Measurements from ENCODE around the gene ANG.
"Not testable (repeated sequence)": the region's sequence is repeated elsewhere in the genome, so short reads cannot be mapped to it uniquely, and the experiment has no call there.

The ANG gene

DNA sequence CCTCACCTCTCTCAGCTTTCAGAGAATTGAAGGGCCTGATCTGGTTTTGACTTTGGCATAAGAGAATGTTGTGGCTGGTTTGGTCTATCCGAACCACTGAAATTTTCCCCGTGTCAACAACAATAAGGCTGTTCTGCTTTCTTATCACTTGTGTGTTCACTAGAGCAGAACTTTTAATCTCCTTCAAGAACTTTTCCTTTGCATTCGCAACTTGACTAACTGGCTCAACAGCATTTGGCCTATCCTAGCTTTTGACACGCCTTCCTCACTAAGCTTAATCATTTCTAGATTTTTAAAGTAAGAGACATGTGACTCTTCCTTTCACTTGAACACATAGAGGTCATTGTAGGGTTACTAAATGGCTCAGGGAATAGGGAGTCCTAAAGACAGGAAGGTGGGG, 31.2 kb downstream of the ANG start:
- no peak overlapping the region for H3K4me3 ChIP-seq (IDR thresholded peaks at IDR 0.05; ENCODE audit: insufficient read depth, low read depth, low read length)
- H3K9ac ChIP-seq = no peak overlapping the region
- TF ChIP-seq, protein P1, sequence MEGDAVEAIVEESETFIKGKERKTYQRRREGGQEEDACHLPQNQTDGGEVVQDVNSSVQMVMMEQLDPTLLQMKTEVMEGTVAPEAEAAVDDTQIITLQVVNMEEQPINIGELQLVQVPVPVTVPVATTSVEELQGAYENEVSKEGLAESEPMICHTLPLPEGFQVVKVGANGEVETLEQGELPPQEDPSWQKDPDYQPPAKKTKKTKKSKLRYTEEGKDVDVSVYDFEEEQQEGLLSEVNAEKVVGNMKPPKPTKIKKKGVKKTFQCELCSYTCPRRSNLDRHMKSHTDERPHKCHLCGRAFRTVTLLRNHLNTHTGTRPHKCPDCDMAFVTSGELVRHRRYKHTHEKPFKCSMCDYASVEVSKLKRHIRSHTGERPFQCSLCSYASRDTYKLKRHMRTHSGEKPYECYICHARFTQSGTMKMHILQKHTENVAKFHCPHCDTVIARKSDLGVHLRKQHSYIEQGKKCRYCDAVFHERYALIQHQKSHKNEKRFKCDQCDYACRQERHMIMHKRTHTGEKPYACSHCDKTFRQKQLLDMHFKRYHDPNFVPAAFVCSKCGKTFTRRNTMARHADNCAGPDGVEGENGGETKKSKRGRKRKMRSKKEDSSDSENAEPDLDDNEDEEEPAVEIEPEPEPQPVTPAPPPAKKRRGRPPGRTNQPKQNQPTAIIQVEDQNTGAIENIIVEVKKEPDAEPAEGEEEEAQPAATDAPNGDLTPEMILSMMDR (conservative IDR thresholded peaks at IDR 0.05; ENCODE audit: low read depth, low read length) = no peak
- no peaks in the 10 kb centered on the region for H4K20me1 ChIP-seq (ENCODE audit: insufficient read depth)
- no peak overlapping the region for H3K27ac ChIP-seq
- no peaks in the 10 kb centered on the region for H3K27me3 ChIP-seq (ENCODE audit: insufficient read depth, low read depth)
- no peaks in the 10 kb centered on the region for H3K4me1 ChIP-seq (ENCODE audit: low read depth, poor library complexity, severe bottlenecking)
- no peak overlapping the region for H2AFZ ChIP-seq (ENCODE audit: low read depth)
- H3K4me2 ChIP-seq = no peak overlapping the region
- H3K36me3 ChIP-seq (ENCODE audit: insufficient read depth) = no peaks in the 10 kb centered on the region
- no peaks in the 10 kb centered on the region for H3K79me2 ChIP-seq (ENCODE audit: insufficient read depth, low read depth)

DNA sequence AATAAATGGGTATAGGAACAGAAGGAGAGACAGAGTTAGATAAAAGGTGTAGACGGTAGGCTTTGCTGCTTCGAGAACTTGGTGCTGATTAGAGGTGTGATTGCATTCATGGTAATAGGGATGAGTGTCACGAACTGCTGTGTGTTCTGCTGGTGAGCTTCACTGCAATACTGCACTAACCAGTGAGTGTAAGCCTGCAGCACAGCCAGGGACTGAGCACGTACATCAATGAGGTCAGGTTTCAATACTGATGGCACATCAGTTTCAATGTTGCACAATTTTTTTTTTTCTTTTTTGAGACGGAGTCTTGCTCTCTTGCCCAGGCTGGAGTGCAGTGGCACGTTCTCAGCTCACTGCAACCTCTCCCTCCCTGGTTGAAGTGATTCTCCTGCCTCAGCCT, 32.2 kb downstream of the ANG start:
- Histone ChIP-seq H3K27ac (no peak overlapping the region), H2AFZ (ENCODE audit: low read depth) (no peak overlapping the region), H3K27me3 (ENCODE audit: insufficient read depth, low read depth) (no peaks in the 10 kb centered on the region), H3K4me2 (no peak overlapping the region), H3K4me3 (IDR thresholded peaks at IDR 0.05; ENCODE audit: insufficient read depth, low read depth, low read length) (no peak overlapping the region), H3K9ac (no peak overlapping the region), H3K36me3 (ENCODE audit: insufficient read depth) (no peaks in the 10 kb centered on the region), H3K79me2 (ENCODE audit: insufficient read depth, low read depth) (no peaks in the 10 kb centered on the region), H3K4me1 (ENCODE audit: low read depth, poor library complexity, severe bottlenecking) (no peaks in the 10 kb centered on the region), H4K20me1 (ENCODE audit: insufficient read depth) (no peaks in the 10 kb centered on the region)
- TF ChIP-seq, protein P1 (conservative IDR thresholded peaks at IDR 0.05; ENCODE audit: low read depth, low read length) = no peak

DNA sequence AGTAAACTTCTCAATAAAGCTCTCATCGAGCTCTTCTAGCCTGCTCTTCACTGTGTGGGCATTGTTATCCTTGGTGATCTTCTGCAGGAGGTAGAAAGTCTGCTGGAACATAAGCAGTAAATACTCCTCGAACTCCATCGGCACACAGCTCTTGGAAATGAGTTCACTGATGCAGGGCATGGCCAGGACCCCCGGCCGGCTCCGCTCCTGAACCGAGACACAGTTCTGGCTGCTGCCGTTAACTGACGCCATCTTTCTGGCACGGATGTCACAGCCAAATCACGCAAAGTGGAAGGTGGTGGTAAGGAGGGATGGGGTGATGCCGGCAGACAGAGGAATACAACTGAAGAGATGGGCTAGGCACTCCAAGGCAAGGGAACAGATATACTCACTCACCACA, 33.5 kb downstream of the ANG start:
- no peaks in the 10 kb centered on the region for H3K36me3 ChIP-seq (ENCODE audit: insufficient read depth)
- no peak overlapping the region for H3K27ac ChIP-seq
- TF ChIP-seq, protein P1 (conservative IDR thresholded peaks at IDR 0.05; ENCODE audit: low read depth, low read length) = no peak
- no peak overlapping the region for H3K4me3 ChIP-seq (IDR thresholded peaks at IDR 0.05; ENCODE audit: insufficient read depth, low read depth, low read length)
- no peak overlapping the region for H3K4me2 ChIP-seq
- no peaks in the 10 kb centered on the region for H3K4me1 ChIP-seq (ENCODE audit: low read depth, poor library complexity, severe bottlenecking)
- H3K9ac ChIP-seq = no peak overlapping the region
- no peaks in the 10 kb centered on the region for H3K27me3 ChIP-seq (ENCODE audit: insufficient read depth, low read depth)
- H2AFZ ChIP-seq (ENCODE audit: low read depth) = no peak overlapping the region
- H3K79me2 ChIP-seq (ENCODE audit: insufficient read depth, low read depth) = no peaks in the 10 kb centered on the region
- H4K20me1 ChIP-seq (ENCODE audit: insufficient read depth) = no peaks in the 10 kb centered on the region

DNA sequence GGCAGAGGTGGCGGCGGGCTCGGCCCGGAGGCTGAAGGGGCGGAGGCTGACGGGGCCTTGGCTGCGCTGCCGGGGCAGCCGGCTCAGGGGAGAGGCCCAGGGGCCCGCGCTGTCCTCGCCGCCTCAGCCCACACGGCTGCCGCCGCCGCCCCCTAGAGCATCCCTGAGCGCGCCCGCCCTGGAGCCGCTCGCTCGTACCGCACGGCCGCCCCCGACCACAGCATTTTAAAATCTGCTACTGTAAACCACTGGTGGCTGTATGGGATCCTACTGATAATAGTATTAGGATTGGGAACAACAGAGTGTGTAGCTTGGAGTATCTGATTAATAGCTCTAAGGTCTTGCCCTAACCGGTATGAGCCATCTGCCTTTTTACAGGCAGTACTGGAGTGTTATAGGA, 34.9 kb downstream of the ANG start:
- H3K4me2 ChIP-seq = no peak overlapping the region
- H2AFZ ChIP-seq (ENCODE audit: low read depth) = no peak overlapping the region
- TF ChIP-seq, protein P1 (conservative IDR thresholded peaks at IDR 0.05; ENCODE audit: low read depth, low read length) = no peak
- no peaks in the 10 kb centered on the region for H3K27me3 ChIP-seq (ENCODE audit: insufficient read depth, low read depth)
- H3K27ac ChIP-seq = no peak overlapping the region
- no peak overlapping the region for H3K9ac ChIP-seq
- H4K20me1 ChIP-seq (ENCODE audit: insufficient read depth) = no peaks in the 10 kb centered on the region
- H3K36me3 ChIP-seq (ENCODE audit: insufficient read depth) = no peaks in the 10 kb centered on the region
- H3K79me2 ChIP-seq (ENCODE audit: insufficient read depth, low read depth) = no peaks in the 10 kb centered on the region
- no peaks in the 10 kb centered on the region for H3K4me1 ChIP-seq (ENCODE audit: low read depth, poor library complexity, severe bottlenecking)
- no peak overlapping the region for H3K4me3 ChIP-seq (IDR thresholded peaks at IDR 0.05; ENCODE audit: insufficient read depth, low read depth, low read length)

DNA sequence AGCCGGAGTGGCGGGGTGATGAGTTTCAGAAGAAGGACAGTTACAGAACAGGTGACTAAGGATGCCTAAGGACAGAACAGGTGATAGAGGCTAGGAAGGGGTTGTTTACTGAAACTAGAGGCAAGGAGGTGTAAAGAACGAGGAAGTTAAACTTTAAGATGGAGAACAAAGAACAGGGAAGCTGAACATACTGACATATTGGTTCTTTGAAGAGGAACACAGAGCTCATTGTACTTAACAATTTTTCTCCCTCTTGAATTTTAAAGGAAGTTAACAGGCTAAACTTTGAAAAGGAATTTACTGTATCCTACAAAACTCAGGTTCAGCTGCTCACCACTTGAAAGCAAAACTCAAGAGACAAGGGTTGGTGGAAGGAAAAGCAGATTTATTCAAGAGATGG, 37.6 kb downstream of the ANG start:
- not testable (repeated sequence) for H4K20me1 ChIP-seq (ENCODE audit: insufficient read depth); H3K36me3 ChIP-seq (ENCODE audit: insufficient read depth); H3K27ac ChIP-seq; H3K4me1 ChIP-seq (ENCODE audit: low read depth, poor library complexity, severe bottlenecking); H2AFZ ChIP-seq (ENCODE audit: low read depth); H3K9ac ChIP-seq; H3K79me2 ChIP-seq (ENCODE audit: insufficient read depth, low read depth); H3K27me3 ChIP-seq (ENCODE audit: insufficient read depth, low read depth); H3K4me2 ChIP-seq; H3K4me3 ChIP-seq (IDR thresholded peaks at IDR 0.05; ENCODE audit: insufficient read depth, low read depth, low read length)
